HG03575 (cell line): Measurements from ENCODE around the gene NCOR2.

Experiments
- ATAC-seq: cut with Tn5 transposase; IDR thresholded peaks from one replicate; pipeline ENCODE4 v1.9.1; 2021; ENCODE audit not compliant: unreplicated experiment, insufficient number of reproducible peaks, low FRiP score; ENCODE audit errors: extremely low read depth

NCOR2 gene

GRCh38 chr12:124563809-124564208 is 3.6 kb downstream of the NCOR2 start:
- no peak for ATAC-seq

DNA sequence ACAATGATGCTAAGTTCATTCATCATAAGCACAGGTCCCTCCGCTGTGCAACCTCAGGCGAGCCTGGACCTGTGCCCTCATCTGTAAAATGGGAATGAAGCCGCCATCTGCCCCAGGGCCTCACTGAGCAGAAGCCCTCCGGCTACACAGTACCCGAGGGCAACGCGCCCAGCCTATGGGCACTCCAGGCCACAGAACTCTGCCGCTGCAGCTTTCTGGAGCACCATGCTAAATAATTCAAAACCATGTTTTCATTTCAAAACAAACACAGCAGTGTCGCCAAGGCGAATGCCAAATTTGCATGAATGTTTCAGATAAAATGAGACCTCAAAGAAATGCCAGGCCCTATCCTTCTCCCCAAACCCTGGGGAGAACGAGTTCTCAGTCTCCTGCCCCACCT is 4.0 kb downstream of the NCOR2 start:
- no peak for ATAC-seq

GRCh38 chr12:124562796-124563181 is 4.6 kb downstream of the NCOR2 start:
- ATAC-seq: no peak

GRCh38 chr12:124562018-124562795 is 5.2 kb downstream of the NCOR2 start:
- no peak for ATAC-seq

- ATAC-seq: no peak
Observed at GRCh38 chr12:124561231-124561630, 6.2 kb downstream of the NCOR2 start.

GRCh38 chr12:124560146-124560890 is 7.1 kb downstream of the NCOR2 start:
- no peak for ATAC-seq

GRCh38 chr12:124559182-124560017 is 8.0 kb downstream of the NCOR2 start:
- no peak for ATAC-seq

GRCh38 chr12:124558313-124558712 is 9.1 kb downstream of the NCOR2 start:
- ATAC-seq: no peak

DNA sequence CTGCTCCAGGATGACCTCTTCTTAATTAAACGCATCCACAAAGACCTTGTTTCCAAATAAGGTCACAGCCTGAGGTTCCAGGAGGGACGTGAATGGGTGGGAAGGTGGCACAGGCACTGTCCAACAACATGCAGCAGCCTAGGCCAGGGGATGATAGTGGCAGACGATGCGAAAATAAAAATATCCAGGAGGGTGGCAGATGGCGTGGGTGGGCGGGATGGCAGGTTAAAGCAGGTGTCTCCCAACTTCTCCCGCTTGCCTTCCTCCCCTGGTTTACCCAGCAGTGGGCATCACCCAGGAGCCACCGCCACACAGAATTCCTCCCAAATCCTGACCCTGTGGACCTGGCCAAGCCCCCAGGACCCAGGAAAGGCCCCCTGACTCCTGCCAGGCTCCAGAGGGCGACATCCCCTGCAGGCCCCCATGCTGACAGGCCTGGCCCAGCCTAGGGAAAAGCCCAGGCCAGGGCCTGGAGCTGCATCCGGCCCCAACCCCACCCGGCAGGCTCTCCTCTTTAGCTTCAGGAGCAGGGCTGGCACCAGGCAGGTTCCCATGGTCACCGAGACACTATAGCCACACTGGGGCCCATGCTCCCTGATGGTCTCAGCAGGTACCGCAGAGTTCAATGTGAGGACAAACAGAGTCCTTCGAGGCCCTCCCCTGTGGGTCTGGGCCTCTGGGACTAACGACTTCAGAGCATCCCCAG is 9.7 kb downstream of the NCOR2 start:
- no peak for ATAC-seq

GRCh38 chr12:124556896-124557501 is 10.4 kb downstream of the NCOR2 start:
- ATAC-seq: no peak

DNA sequence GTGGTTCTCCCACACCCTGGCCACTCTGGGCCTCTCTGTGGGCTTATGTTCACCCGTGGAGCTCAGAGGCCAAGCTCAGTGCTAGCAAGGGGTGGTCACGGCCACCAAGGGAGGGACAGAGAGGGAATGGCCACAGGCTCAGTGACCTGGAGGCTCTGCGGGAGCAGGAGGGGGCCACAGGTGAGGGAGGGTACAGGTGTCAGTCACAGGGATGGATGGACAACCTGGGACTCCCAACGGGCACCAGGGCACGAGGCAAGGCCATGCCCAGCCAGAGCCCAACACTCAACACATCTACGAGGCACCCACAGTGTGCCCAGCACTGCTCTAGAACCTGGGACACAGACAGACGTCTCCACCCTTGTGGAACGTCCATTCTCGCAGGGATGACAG is 11.3 kb downstream of the NCOR2 start:
- no peak for ATAC-seq

- ATAC-seq: no peak
Observed at GRCh38 chr12:124555168-124556073, 12.0 kb downstream of the NCOR2 start.

- ATAC-seq: no peak
Observed at GRCh38 chr12:124554429-124555029, 12.9 kb downstream of the NCOR2 start.

DNA sequence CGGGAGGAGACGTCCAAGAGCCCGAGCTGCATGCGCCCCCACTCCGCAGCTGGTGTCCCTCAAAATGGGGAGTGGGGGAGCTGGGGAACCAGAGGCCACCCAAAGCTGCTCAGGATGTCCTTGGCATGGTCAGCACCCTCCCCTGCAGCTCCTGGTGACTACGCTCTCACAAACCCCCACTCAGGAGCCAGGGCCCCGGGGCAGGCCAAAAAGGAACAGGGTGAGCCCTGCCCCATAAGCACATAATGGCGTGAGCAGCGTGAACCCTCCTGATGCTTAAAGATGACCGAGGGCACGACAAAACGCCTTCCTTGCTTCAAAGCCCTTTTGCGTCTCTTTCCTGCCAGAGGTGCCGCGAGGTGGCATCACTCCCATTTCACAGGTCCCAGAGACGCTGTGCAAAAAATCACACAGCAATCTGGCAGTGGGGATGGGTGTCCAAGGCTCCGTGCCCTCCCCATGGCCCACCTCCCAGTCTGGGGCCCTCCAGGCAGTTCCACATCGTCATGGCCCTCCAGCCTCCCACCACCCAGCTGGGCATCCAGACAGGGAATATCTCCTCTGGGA is 13.5 kb downstream of the NCOR2 start:
- ATAC-seq: no peak

GRCh38 chr12:124551268-124552144 is 15.9 kb downstream of the NCOR2 start:
- no peak for ATAC-seq
